HepG2 (cell line): Measurements from ENCODE around the gene KIAA1958. TPM values are rescaled to one million over a fixed set of nuclear protein-coding genes. Genes with fewer than 3 reads are reported as not detected.

Experiments used
- GATA4 ChIP-seq: sonication (generic); IDR thresholded peaks from 2 replicates; pipeline ENCODE4 v1.6.1; 2016; ENCODE audit warnings: antibody characterized with exemption, low read depth, borderline replicate concordance
- GZF1 ChIP-seq: sonication (generic); formaldehyde crosslinking; IDR thresholded peaks from 2 replicates; pipeline ENCODE4 v1.5.1; 2020; ENCODE audit warnings: mild to moderate bottlenecking, missing genetic modification reagents
- MLXIP ChIP-seq: sonication (generic); formaldehyde crosslinking; IDR thresholded peaks from 2 replicates; pipeline ENCODE4 v1.9.0; 2021; ENCODE audit warnings: missing genetic modification reagents, borderline replicate concordance
- MYPOP ChIP-seq: sonication (generic); formaldehyde crosslinking; IDR thresholded peaks from 2 replicates; pipeline ENCODE4 v1.8.1; 2023; ENCODE audit warnings: mild to moderate bottlenecking, moderate library complexity, missing genetic modification reagents
- NFATC3 ChIP-seq: sonication (generic); formaldehyde crosslinking; IDR thresholded peaks from 2 replicates; pipeline ENCODE4 v1.5.1; 2020; ENCODE audit warnings: mild to moderate bottlenecking, missing genetic modification reagents
- NFE2L2 ChIP-seq: fragments of 150-350 bp; IDR thresholded peaks from 2 replicates; pipeline ENCODE4 v1.6.1; 2014; ENCODE audit warnings: low read length
- REPIN1 ChIP-seq: sonication (generic); formaldehyde crosslinking; IDR thresholded peaks from 2 replicates; pipeline ENCODE4 v1.8.0; 2022; ENCODE audit warnings: missing genetic modification reagents, low read depth, mild to moderate bottlenecking, borderline replicate concordance
- SOX13 ChIP-seq, 3 experiments: fragments of 450-650 bp in 1 of 3; sonication (generic) in 1 of 3; formaldehyde crosslinking in 1 of 3; IDR thresholded peaks in 2 of 3; conservative IDR thresholded peaks in 1 of 3; 2 replicates each; pipeline versions ENCODE4 v1.5.0 to v1.6.1; 2016 to 2020; ENCODE audit warnings: antibody characterized with exemption in 1 of 3, mild to moderate bottlenecking in 1 of 3, missing compliant biosample characterization in 1 of 3, missing genetic modification reagents in 1 of 3, moderate library complexity in 1 of 3
- TRIM24 ChIP-seq: sonication (generic); formaldehyde crosslinking; IDR thresholded peaks from 2 replicates; pipeline ENCODE4 v1.8.0; 2022; ENCODE audit warnings: mild to moderate bottlenecking, missing genetic modification reagents
- ZNF367 ChIP-seq: sonication (generic); formaldehyde crosslinking; IDR thresholded peaks from 2 replicates; pipeline ENCODE4 v1.4.0; 2020; ENCODE audit warnings: missing genetic modification reagents, borderline replicate concordance
- ZNF766 ChIP-seq: sonication (generic); formaldehyde crosslinking; IDR thresholded peaks from 2 replicates; pipeline ENCODE4 v1.5.0; 2020; ENCODE audit warnings: missing genetic modification reagents, borderline replicate concordance
- ZNF792 ChIP-seq: IDR thresholded peaks from 2 replicates; pipeline ENCODE4 v1.6.1; 2016
- polyA plus RNA-seq, 8 experiments: library from polyadenylated mRNA; depleted of rRNA in 3 of 8; stranded (reverse) in 7 of 8; unstranded in 1 of 8; fragments of >200 nt; fragmentation: Illumina TruSeq in 4 of 8; extraction: Trizol in 4 of 8; gene quantifications; 2 replicates each; pipeline versions ENCODE4 v1.2.1 to v1.2.3, GENCODE V29; 2011 to 2016; ENCODE audit warnings: low read depth in 4 of 8, missing spikeins in 1 of 8, mixed read lengths in 1 of 8; ENCODE audit not compliant: insufficient read depth in 1 of 8
- total RNA-seq, 5 experiments: library from RNA; depleted of rRNA; stranded (reverse); fragments of >200 nt; fragmentation: Illumina TruSeq; extraction: Trizol; gene quantifications; 2 replicates each; pipeline ENCODE4 v1.2.3, GENCODE V29; 2016; ENCODE audit warnings: low read depth in 1 of 5
- TF ChIP-seq, protein P1 (sequence below): sonication (generic); formaldehyde crosslinking; IDR thresholded peaks from 2 replicates; pipeline ENCODE4 v1.5.0; 2020; ENCODE audit warnings: missing genetic modification reagents
- TF ChIP-seq, protein P2 (sequence below): sonication (generic); formaldehyde crosslinking; IDR thresholded peaks from 2 replicates; pipeline ENCODE4 v1.8.0; 2022; ENCODE audit warnings: mild to moderate bottlenecking, missing genetic modification reagents, moderate library complexity
- TF ChIP-seq, protein P3 (sequence below): sonication (generic); formaldehyde crosslinking; IDR thresholded peaks from 2 replicates; pipeline ENCODE4 v1.8.0; 2022; ENCODE audit warnings: mild to moderate bottlenecking, missing genetic modification reagents, borderline replicate concordance

KIAA1958 gene
- total and polyA plus RNA-seq, 2 of the 13 experiments (the other 11 are each of a cell fraction or from before 2014, with no cell fraction given), result 8.5 to 10.3 TPM

DNA sequence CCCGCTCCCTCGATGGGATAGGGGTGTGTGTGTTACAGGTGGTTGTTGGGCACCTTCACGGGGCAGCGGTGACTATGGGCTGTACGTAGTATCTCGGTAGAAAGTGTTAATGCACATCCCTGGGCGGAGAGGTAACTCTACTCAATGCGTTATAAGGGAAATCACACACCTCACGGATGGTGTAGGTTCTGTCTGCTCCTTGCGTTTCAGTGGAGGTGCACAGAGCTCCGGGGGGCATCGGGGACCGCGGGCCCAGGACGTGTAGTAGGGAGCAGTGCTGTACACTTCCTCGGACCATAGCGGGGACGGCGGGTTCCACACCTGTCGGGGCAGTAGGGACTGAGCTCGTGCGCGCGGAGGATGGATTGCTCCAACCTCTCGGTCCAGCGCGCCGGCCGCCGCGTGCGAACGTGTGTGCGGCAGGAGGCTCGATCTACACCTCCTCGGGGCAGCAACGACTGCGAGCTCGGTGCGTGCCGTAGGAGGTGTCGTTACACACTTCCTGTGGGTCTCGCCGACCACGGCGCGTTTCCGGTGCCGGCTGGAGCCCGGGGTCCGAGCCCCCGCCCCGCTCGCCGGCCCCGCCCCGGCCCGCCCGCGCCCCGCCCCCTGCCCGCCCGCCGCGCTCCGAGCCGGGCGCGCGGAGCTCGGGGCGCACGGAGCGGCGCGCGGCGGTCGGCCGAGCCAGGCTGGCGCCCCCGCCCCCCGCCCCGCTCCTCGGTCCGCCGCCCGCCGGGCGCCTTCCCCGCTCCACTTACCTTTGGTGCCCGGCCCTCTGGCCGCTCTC is at the start of gene KIAA1958 (continued):
- TF ChIP-seq ZNF766 (no peak), ZNF367 (CRISPR knock-in tag) (peak; percentile 52; the same call in 1 of the 2 replicates), MYPOP (CRISPR knock-in tag) (peak; percentile 83; the same call in 1 of the 2 replicates), SOX13 (IDR thresholded peaks at IDR 0.05) (no peak), SOX13 (CRISPR knock-in tag; conservative IDR thresholded peaks at IDR 0.05 in 1 of 2, IDR thresholded peaks at IDR 0.05 in 1 of 2) (peak in 1 of 2 experiments; percentile 37; a peak in 1 of 4 replicates), NFATC3 (CRISPR knock-in tag) (0 out of 2 replicates have a peak, but pooled peaks have one; percentile 63), ZNF792 (CRISPR knock-in tag) (peak; percentile 88), TRIM24 (no peak), REPIN1 (peak; percentile 74), MLXIP (peak; percentile 72), GZF1 (0 out of 2 replicates have a peak, but pooled peaks have one; percentile 56), GATA4 (peak; percentile 66; the same call in 1 of the 2 replicates), NFE2L2 (no peak)
- TF ChIP-seq, protein P1, sequence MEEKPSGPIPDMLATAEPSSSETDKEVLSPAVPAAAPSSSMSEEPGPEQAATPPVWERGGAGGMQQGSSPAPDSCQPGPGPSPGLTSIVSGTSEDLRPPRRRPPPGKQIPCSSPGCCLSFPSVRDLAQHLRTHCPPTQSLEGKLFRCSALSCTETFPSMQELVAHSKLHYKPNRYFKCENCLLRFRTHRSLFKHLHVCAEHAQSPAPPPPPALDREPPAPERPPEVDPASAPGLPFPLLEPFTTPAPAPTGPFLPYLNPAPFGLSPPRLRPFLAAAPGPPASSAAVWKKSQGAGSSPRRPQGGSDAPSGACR (CRISPR knock-in tag), result peak; percentile 84
- TF ChIP-seq, protein P2, sequence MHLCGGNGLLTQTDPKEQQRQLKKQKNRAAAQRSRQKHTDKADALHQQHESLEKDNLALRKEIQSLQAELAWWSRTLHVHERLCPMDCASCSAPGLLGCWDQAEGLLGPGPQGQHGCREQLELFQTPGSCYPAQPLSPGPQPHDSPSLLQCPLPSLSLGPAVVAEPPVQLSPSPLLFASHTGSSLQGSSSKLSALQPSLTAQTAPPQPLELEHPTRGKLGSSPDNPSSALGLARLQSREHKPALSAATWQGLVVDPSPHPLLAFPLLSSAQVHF (CRISPR knock-in tag), result peak; percentile 72; the same call in 1 of the 2 replicates
- TF ChIP-seq, protein P3, sequence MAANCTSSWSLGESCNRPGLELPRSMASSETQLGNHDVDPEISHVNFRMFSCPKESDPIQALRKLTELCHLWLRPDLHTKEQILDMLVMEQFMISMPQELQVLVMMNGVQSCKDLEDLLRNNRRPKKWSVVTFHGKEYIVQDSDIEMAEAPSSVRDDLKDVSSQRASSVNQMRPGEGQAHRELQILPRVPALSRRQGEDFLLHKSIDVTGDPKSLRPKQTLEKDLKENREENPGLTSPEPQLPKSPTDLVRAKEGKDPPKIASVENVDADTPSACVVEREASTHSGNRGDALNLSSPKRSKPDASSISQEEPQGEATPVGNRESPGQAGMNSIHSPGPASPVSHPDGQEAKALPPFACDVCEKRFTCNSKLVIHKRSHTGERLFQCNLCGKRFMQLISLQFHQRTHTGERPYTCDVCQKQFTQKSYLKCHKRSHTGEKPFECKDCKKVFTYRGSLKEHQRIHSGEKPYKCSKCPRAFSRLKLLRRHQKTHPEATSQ, result no peak
